Stomach (tissue), 9 donors: ENCODE data around the gene CDC25A. TPM values are rescaled to one million over a fixed set of nuclear protein-coding genes. Genes with fewer than 3 reads are reported as not detected.
A peak's percentile ranks its signal among the peaks of the same experiment; 100 is the strongest.

Experiments used
- DNase-seq, 2 donors: peaks; one replicate each; pipeline versions ENCODE4 v3.0.0 to v3.0.0-alpha.2; 2013 to 2019
- H3K27ac ChIP-seq, 5 donors: fragments of 200-600 bp in 4 of 5; sonication (generic) in 4 of 5; one replicate each; pipeline ENCODE4 v1.5.1; 2013 to 2019; ENCODE audit warnings: mild to moderate bottlenecking in 1 of 5, moderate library complexity in 1 of 5
- H3K27me3 ChIP-seq, 3 donors: fragments of 200-600 bp; sonication (generic); one replicate each; pipeline ENCODE4 v1.5.1; 2017 to 2019; ENCODE audit warnings: mixed run types in 1 of 3
- H3K36me3 ChIP-seq, 4 donors: fragments of 200-600 bp; sonication (generic); 1 replicate in 3 of 4; 2 replicates in 1 of 4; pipeline ENCODE4 v1.5.1; 2016 to 2019
- H3K4me1 ChIP-seq, 4 donors: fragments of 200-600 bp; sonication (generic); one replicate each; pipeline ENCODE4 v1.5.1; 2016 to 2019
- H3K4me3 ChIP-seq, 4 donors: fragments of 200-600 bp; sonication (generic) in 3 of 4; one replicate each; pipeline ENCODE4 v1.5.1; 2016 to 2019; ENCODE audit warnings: mild to moderate bottlenecking in 1 of 4
- H3K9me3 ChIP-seq, 4 donors: fragments of 200-600 bp; sonication (generic); one replicate each; pipeline ENCODE4 v1.5.1; 2016 to 2019
- CTCF ChIP-seq, 7 experiments: fragments of 450-650 bp in 4 of 7; fragments of 200-600 bp in 3 of 7; sonication (generic) in 3 of 7; IDR thresholded peaks; one replicate each; pipeline ENCODE4 v1.5.1; 2016 to 2019; ENCODE audit warnings: antibody characterized with exemption in 7 of 7, control low read depth in 2 of 7, mild to moderate bottlenecking in 1 of 7
- EP300 ChIP-seq: sonication (generic); formaldehyde crosslinking; IDR thresholded peaks from one replicate; pipeline ENCODE4 v1.6.1; 2017; ENCODE audit warnings: antibody characterized with exemption
- POLR2A ChIP-seq, 4 donors: fragments of 450-650 bp; IDR thresholded peaks; one replicate each; pipeline ENCODE4 v1.6.1; 2016; ENCODE audit warnings: antibody characterized with exemption in 4 of 4, control low read depth in 2 of 4, mild to moderate bottlenecking in 1 of 4, moderate library complexity in 1 of 4
- POLR2AphosphoS5 ChIP-seq, 3 donors: sonication (generic); formaldehyde crosslinking; IDR thresholded peaks; one replicate each; pipeline ENCODE4 v1.6.1; 2016; ENCODE audit warnings: antibody characterized with exemption in 3 of 3
- WGBS, 5 donors: extraction: QIAGEN DNeasy Blood & Tissue Kit in 3 of 5; methylation state at CpG; one replicate each; pipeline versions ENCODE4 v1.1.5 to v1.1.7; 2013 to 2018; 5-methylcytosine and 5-hydroxymethylcytosine counted together
- intact Hi-C: fragments of 100-400 bp; cut with DNase I; formaldehyde crosslinking; loops from one replicate; pipeline ENCODE4 v1.15.1; 2023; ENCODE audit warnings: low total_unique reads
- polyA plus RNA-seq, 3 donors: library from polyadenylated mRNA; stranded (reverse); fragments of 200-250 nt; gene quantifications; one replicate each; pipeline ENCODE4 v1.2.3, GENCODE V29; 2013
- total RNA-seq, 5 donors: library from RNA; depleted of rRNA; stranded (reverse); fragments of >200 nt; gene quantifications; one replicate each; pipeline versions ENCODE4 v1.1.0 to v1.2.3, GENCODE V29; 2014 to 2016
- donor health status: healthy with polysubstance abuse.
- donor health status: Bipolar disorder and iron deficiency.
- donor health status: healthy.

CDC25A gene
- total and polyA plus RNA-seq, 8 donors = 1.1 to 5.7 (median 1.5) TPM

- no peaks in the 10 kb centered on the region for H3K27me3 ChIP-seq
- 83 to 92% (median 90%) methylated on average over 7 of the region's 7 CpGs for WGBS, 5 donors
- peaks cover 0 to 5% (median 2%) of the 10 kb centered on the region in 4 donors for H3K4me1 ChIP-seq
- DNase-seq = no peak
- H3K27ac ChIP-seq = no peak overlapping the region
- TF ChIP-seq EP300 = no peak
- no peak for TF ChIP-seq CTCF (IDR thresholded peaks at IDR 0.05)
- TF ChIP-seq POLR2A (IDR thresholded peaks at IDR 0.05) = no peak
- no peak for TF ChIP-seq POLR2AphosphoS5 (IDR thresholded peaks at IDR 0.05)
- intact Hi-C loops = no loop called here
- H3K36me3 ChIP-seq = no peaks in the 10 kb centered on the region
- no peak overlapping the region for H3K4me3 ChIP-seq
- H3K9me3 ChIP-seq = no peaks in the 10 kb centered on the region
Measured at GRCh38 chr3:48137425-48137999, 50.7 kb downstream of the CDC25A start.

GRCh38 chr3:48135552-48136495 lies 52.4 kb downstream of the CDC25A start:
- Histone ChIP-seq H3K36me3 (no peaks in the 10 kb centered on the region), H3K4me3 (no peak overlapping the region), H3K27me3 (no peaks in the 10 kb centered on the region), H3K27ac (no peak overlapping the region), H3K9me3 (no peaks in the 10 kb centered on the region), H3K4me1 (peaks cover 0 to 10% (median 5%) of the 10 kb centered on the region in 4 donors)
- TF ChIP-seq CTCF (IDR thresholded peaks at IDR 0.05) = no peak
- no peak for TF ChIP-seq EP300
- TF ChIP-seq POLR2A (IDR thresholded peaks at IDR 0.05) = no peak
- TF ChIP-seq POLR2AphosphoS5 (IDR thresholded peaks at IDR 0.05) = no peak
- DNase-seq = no peak
- intact Hi-C loops = no loop called here
- WGBS, 5 donors = 76 to 83% (median 78%) methylated on average over 8 of the region's 8 CpGs

- Histone ChIP-seq H3K4me3 (no peak overlapping the region), H3K36me3 (no peaks in the 10 kb centered on the region), H3K27ac (peak overlapping the region; percentile 6 to 81 (median 70)), H3K4me1 (peaks cover 0 to 20% (median 14%) of the 10 kb centered on the region in 4 donors), H3K27me3 (no peaks in the 10 kb centered on the region), H3K9me3 (no peaks in the 10 kb centered on the region)
- WGBS, 5 donors = 29 to 60% (median 40%) methylated on average over 7 to 8 of the region's 8 CpGs
- TF ChIP-seq POLR2A (IDR thresholded peaks at IDR 0.05) (no peak), POLR2AphosphoS5 (IDR thresholded peaks at IDR 0.05) (peak in 1 of 3 donors; percentile 28)
- peak; percentile 29 to 95 for DNase-seq
- intact Hi-C loops = no loop called here
Measured at GRCh38 chr3:48130321-48130904, 57.8 kb downstream of the CDC25A start.

DNA sequence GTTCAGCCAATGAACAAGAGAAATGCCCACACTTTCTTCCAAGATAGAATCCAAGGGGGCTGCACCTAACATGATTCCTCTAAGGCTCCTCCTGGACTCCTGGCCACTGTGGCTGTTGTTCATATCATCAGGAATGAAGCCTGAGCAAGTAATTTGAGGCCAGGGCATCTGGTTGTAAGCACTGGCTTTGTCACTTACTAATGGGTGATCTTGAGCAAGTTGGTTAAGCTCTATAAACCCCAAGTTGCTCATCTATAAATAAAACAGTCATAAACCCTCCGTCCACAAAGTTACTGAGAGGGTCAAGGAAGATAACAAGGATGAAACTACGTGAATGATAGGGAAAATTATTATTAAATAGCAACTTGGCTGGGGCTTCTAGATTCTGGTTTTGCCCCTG lies 58.3 kb downstream of the CDC25A start:
- no peaks in the 10 kb centered on the region for H3K9me3 ChIP-seq

More for the DNA sequence above, 58.3 kb downstream of the CDC25A start:
- no peak overlapping the region for H3K4me3 ChIP-seq
- peak overlapping the region; percentile 6 to 81 (median 70) for H3K27ac ChIP-seq
- TF ChIP-seq POLR2A (IDR thresholded peaks at IDR 0.05) = no peak
- no peak for TF ChIP-seq CTCF (IDR thresholded peaks at IDR 0.05)
- TF ChIP-seq EP300 = no peak
- TF ChIP-seq POLR2AphosphoS5 (IDR thresholded peaks at IDR 0.05) = no peak
- no peaks in the 10 kb centered on the region for H3K36me3 ChIP-seq
- 42 to 77% (median 71%) methylated on average over 2 of the region's 2 CpGs for WGBS, 5 donors
- H3K27me3 ChIP-seq = no peaks in the 10 kb centered on the region
- no peak for DNase-seq
- H3K4me1 ChIP-seq = peaks cover 0 to 20% (median 14%) of the 10 kb centered on the region in 4 donors
- intact Hi-C loops = no loop called here
